Esophagus (tissue), 2 donors: ENCODE results near the gene ATP5MC2. TPM values are rescaled to one million over a fixed set of nuclear protein-coding genes. Genes with fewer than 3 reads are reported as not detected.
"Not testable (repeated sequence)": the region's sequence is repeated elsewhere in the genome, so short reads cannot be mapped to it uniquely, and the experiment has no call there.

ENCODE experiments used
- H3K27ac ChIP-seq, 2 donors: one replicate each; pipeline ENCODE4 v1.5.1; 2013; ENCODE audit warnings: low read depth in 2 of 2, mild to moderate bottlenecking in 2 of 2, inconsistent platforms in 1 of 2, low read length in 1 of 2, moderate library complexity in 1 of 2
- H3K27me3 ChIP-seq, 2 donors: one replicate each; pipeline ENCODE4 v1.6.1; 2013; ENCODE audit warnings: low read length in 2 of 2, control low read depth in 1 of 2, mild to moderate bottlenecking in 1 of 2; ENCODE audit not compliant: insufficient read depth in 2 of 2, control insufficient read depth in 1 of 2
- H3K36me3 ChIP-seq, 2 donors: one replicate each; pipeline ENCODE4 v1.6.1; 2013; ENCODE audit warnings: low read length in 1 of 2; ENCODE audit not compliant: control insufficient read depth in 2 of 2, insufficient read depth in 2 of 2
- H3K4me1 ChIP-seq, 2 donors: one replicate each; pipeline ENCODE4 v1.6.1; 2013; ENCODE audit warnings: low read length in 1 of 2; ENCODE audit not compliant: control insufficient read depth in 2 of 2, insufficient read depth in 2 of 2
- H3K4me3 ChIP-seq, 2 donors: one replicate each; pipeline ENCODE4 v1.5.1; 2013; ENCODE audit warnings: low read length in 2 of 2, mild to moderate bottlenecking in 2 of 2, low read depth in 1 of 2, moderate library complexity in 1 of 2
- H3K9me3 ChIP-seq, 2 donors: one replicate each; pipeline ENCODE4 v1.6.1; 2013; ENCODE audit warnings: mild to moderate bottlenecking in 2 of 2, low read depth in 1 of 2, low read length in 1 of 2, moderate library complexity in 1 of 2; ENCODE audit not compliant: control insufficient read depth in 2 of 2, insufficient read depth in 1 of 2
- WGBS, 2 donors: extraction: QIAGEN DNeasy Blood & Tissue Kit; methylation state at CpG; one replicate each; pipeline ENCODE4 v1.1.7; 2013; 5-methylcytosine and 5-hydroxymethylcytosine counted together
- polyA plus RNA-seq, 2 donors: library from polyadenylated mRNA; stranded (reverse); fragments of 200-250 nt; gene quantifications; one replicate each; pipeline ENCODE4 v1.2.3, GENCODE V29; 2013
- donor health status: healthy with polysubstance abuse.
- donor health status: Bipolar disorder and iron deficiency.

Gene ATP5MC2
- polyA plus RNA-seq, 2 donors: 334 to 466 TPM

DNA sequence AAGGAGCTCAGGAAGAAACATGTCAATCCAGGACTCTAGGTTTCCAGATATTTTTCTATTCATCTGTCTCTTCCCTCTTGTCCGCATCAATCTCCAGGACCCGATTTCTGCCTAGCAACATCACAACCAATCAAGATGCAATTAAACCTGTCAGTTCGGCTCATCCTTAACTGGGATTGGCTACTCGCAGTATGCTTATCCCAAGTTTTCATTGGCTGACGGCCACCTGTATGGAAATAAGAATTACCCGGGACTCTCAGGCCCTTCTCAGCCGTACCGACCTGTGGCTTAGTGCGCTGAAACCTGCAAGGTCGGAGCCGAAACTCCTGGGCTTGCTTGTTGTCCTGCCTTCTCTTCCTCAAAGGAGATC, 20.4 kb upstream of the ATP5MC2 start:
- H3K4me1 ChIP-seq: peaks cover 4 to 5% of the 10 kb centered on the region in 2 donors
- WGBS, 2 donors: 5 to 6% methylated on average over 11 of the region's 11 CpGs
- H3K27me3 ChIP-seq: peaks cover 0 to 3% of the 10 kb centered on the region in 2 donors
- H3K36me3 ChIP-seq: no peaks in the 10 kb centered on the region
- no peaks in the 10 kb centered on the region for H3K9me3 ChIP-seq
- H3K27ac ChIP-seq: no peak overlapping the region
- H3K4me3 ChIP-seq: peak overlapping the region; percentile 22 to 38

DNA sequence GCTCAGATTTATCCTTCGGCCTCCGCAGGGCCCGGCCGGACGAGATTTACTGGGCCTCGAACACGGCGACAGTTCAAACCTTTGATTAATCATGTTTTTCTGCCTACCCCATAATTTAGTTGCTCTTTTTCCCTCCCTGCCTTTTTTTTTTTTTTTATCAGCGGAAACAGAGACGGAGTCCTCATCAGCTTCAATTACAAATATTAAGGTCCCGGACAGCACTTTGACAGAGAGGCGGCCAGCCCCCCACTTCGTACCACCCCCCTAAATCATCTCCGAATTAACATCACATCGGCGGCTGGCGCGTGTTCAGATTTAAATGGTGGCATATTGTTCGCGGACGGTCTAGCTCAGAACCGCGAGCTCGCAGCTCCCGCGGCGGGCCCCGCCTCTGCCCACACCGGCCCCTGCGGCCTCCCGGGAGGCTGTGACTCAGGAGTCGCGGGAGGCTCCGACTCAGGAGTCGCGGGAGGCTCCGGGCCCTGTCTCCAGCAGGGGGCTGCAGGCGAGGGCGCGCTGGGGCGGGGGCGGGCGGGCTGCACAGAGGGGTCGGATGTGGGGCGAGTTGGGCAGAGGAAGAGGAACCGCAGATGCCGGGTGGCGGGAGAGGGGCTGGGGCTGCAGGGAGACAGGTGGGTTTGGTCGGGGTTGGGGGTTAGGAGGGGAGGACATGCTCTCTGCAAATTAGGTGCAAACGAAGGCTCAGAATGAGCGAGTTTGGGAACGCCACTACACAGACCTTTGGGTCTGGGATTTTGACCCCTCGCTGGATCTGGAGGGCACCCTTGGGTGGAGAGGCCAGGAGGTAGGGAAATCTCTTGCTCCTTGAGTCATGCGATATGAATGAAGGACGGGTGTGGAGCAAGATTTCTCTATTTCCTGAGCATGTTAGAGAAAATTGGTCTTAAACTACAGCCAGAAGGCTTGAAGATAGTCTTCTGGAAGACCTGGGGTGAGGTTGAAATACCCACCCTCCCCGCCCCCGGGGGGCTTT, 19.6 kb upstream of the ATP5MC2 start:
- Histone ChIP-seq H3K4me1 (peaks cover 4 to 5% of the 10 kb centered on the region in 2 donors), H3K9me3 (no peaks in the 10 kb centered on the region), H3K27ac (no peak overlapping the region), H3K4me3 (peak overlapping the region in 1 of 2 donors; percentile 40), H3K36me3 (no peaks in the 10 kb centered on the region), H3K27me3 (peaks cover 0 to 3% of the 10 kb centered on the region in 2 donors)
- 7 to 10% methylated on average over 57 of the region's 57 CpGs for WGBS, 2 donors

DNA sequence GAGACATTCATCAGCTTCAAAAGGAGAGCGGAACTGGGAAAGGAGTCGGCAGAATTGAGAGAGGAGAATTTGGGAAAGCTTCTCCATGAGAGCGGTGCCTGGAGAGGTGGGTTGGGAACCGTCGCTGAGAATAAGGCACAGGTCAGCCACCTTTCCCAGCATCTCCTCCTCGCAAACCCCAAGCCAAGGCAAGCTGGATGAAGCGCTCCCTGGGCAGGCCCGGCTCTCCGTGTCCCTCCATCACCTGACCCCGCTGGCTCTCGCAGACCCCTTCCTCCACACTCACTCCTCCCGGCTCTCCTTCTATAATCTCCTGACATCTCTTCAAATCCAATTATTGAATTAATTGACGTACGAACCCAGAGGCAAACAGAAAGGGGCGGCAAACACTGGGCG, 18.9 kb upstream of the ATP5MC2 start:
- Histone ChIP-seq H3K9me3 (no peaks in the 10 kb centered on the region), H3K27ac (no peak overlapping the region), H3K27me3 (peaks cover 0 to 3% of the 10 kb centered on the region in 2 donors), H3K4me3 (no peak overlapping the region), H3K36me3 (no peaks in the 10 kb centered on the region), H3K4me1 (peaks cover 4 to 5% of the 10 kb centered on the region in 2 donors)
- WGBS, 2 donors: 56 to 59% methylated on average over 16 of the region's 16 CpGs

DNA sequence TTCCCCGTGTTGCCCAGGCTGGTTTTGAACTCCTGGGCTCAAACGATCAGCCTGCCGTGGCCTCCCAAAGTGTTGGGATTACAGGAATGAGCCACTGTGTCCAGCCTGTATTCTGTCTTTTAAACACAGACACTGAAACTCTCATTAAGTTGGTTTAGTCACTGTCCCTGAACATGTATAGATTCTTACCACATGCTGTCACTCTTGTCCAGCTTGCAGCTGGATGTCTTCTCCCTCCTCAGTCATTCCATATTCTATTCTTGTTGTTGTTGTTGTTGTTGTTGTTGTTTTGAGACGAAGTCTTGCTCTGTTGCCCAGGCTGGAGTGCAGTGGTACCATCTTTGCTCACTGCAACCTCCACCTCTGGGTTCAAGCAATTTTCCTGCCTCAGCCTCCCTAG, 12.3 kb upstream of the ATP5MC2 start:
- Histone ChIP-seq H3K27me3 (no peaks in the 10 kb centered on the region), H3K9me3 (no peaks in the 10 kb centered on the region), H3K4me3 (no peak overlapping the region), H3K36me3 (no peaks in the 10 kb centered on the region), H3K27ac (no peak overlapping the region), H3K4me1 (no peaks in the 10 kb centered on the region)
- 81 to 84% methylated on average over 4 of the region's 4 CpGs for WGBS, 2 donors

DNA sequence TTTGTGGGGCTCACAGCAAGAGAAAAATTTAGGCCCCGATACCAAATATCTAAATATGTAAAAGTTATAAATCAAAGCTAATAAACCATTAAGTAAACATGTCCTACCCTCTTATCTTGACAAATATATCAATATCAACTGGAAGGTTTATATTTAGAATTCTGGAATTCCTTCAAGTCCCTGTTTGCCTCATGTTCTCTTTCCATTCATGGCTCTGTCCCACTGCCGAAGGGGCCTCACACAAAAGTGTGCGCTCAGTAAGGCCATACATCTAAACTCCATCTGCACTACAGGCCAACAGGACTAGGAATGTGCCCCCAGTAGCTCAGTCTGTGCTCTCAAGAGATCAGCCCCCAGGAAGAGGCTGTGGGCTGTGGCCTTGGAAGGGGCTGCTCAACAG, 10.6 kb upstream of the ATP5MC2 start:
- 60 to 84% methylated on average over 3 of the region's 3 CpGs for WGBS, 2 donors
- no peak overlapping the region for H3K27ac ChIP-seq
- no peaks in the 10 kb centered on the region for H3K27me3 ChIP-seq
- no peaks in the 10 kb centered on the region for H3K36me3 ChIP-seq
- no peaks in the 10 kb centered on the region for H3K9me3 ChIP-seq
- no peaks in the 10 kb centered on the region for H3K4me1 ChIP-seq
- H3K4me3 ChIP-seq: no peak overlapping the region

DNA sequence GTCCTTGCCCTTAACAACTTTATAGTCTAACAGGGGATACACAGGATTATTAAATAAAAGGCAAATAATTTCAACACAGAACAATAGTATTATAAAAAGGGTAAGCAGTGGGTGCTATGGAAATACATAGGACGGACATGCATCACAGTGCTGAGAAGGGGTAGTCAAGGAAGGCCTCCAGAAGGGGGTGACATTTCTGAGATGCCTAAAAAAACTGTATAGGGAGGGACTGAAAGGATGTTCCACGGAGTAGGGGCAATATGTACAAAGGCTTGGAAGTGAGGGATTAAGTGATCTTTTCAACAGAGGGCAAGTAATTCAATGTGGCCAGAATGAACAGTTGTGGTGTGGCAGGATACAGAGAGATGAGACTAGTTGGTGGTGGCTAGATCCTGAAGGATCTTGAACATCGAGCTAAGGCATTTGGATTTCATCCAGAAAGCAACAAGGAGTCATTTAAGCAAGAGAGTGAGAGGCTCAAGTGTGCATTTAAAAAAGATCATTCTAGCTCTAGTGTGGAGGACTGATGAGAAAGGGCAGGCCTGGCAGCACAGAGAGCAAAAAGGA, 8.9 kb upstream of the ATP5MC2 start:
- Histone ChIP-seq H3K36me3 (no peaks in the 10 kb centered on the region), H3K27me3 (no peaks in the 10 kb centered on the region), H3K9me3 (no peaks in the 10 kb centered on the region), H3K4me1 (no peaks in the 10 kb centered on the region), H3K4me3 (no peak overlapping the region), H3K27ac (no peak overlapping the region)
- 75 to 82% methylated on average over 3 of the region's 3 CpGs for WGBS, 2 donors

DNA sequence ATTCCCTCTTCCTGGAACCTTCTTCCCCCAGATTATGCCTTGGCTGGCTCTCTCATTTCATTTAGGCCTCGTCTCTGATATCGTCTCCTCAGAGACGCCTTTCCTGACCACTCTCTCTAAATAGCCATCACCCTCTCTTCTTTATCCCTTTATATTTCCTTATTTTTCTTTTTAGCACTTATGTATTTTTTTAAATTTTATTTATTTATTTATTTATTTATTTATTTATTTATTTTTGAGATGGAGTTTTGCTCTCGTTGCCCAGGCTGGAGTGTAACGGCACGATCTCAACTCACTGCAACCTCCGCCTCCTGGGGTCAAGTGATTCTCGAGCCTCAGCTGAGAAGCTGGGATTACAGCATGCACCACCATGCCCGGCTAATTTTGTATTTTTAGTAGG, 8.1 kb upstream of the ATP5MC2 start:
- no peaks in the 10 kb centered on the region for H3K4me1 ChIP-seq
- no peaks in the 10 kb centered on the region for H3K9me3 ChIP-seq
- 92 to 95% methylated on average over 9 of the region's 9 CpGs for WGBS, 2 donors
- H3K4me3 ChIP-seq: no peak overlapping the region
- H3K27me3 ChIP-seq: no peaks in the 10 kb centered on the region
- no peak overlapping the region for H3K27ac ChIP-seq
- no peaks in the 10 kb centered on the region for H3K36me3 ChIP-seq

DNA sequence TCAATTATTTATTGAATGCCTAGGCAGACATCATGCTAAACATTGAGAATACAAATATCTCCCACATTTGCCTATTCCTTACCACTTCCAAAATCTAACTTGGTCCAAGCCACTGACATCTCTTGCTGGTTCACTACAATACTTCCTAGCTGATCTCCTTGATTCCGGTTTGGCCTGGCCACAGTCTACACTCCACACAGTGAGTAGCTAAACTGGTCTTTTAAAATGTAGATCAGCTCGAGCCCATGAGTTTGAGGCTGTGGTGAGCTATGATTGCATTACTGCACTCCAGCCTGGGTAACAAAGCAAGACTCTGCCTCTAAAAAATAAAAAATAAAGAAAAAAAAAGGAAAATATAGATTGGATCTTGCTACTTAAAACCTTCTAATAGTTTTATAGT, 7.6 kb upstream of the ATP5MC2 start:
- 92 to 93% methylated on average over 2 of the region's 2 CpGs for WGBS, 2 donors
- Histone ChIP-seq H3K36me3 (no peaks in the 10 kb centered on the region), H3K9me3 (no peaks in the 10 kb centered on the region), H3K27ac (no peak overlapping the region), H3K4me1 (no peaks in the 10 kb centered on the region), H3K27me3 (no peaks in the 10 kb centered on the region), H3K4me3 (no peak overlapping the region)

DNA sequence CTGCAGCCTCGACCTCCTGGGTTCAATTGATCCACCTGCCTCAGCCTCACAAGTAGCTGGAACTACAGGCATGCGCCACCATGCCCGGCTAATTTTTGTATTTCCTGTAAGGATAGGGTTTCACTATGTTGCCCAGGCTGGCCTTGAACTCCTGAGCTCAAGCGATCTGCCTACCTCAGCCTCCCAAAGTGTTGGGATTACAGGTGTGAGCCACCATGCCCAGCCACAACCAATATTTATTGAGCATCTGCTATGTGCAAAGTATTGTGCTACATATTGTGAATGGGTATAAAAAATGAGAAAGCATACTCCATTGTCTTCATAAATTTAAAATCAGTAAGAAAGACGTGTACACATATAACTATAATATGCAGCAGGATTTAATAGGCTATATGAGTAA, 4.2 kb upstream of the ATP5MC2 start:
- not testable (repeated sequence) for H3K9me3 ChIP-seq, H3K27ac ChIP-seq, H3K4me3 ChIP-seq, H3K27me3 ChIP-seq, H3K36me3 ChIP-seq, H3K4me1 ChIP-seq
- WGBS, 2 donors: 91 to 94% methylated on average over 5 of the region's 5 CpGs

DNA sequence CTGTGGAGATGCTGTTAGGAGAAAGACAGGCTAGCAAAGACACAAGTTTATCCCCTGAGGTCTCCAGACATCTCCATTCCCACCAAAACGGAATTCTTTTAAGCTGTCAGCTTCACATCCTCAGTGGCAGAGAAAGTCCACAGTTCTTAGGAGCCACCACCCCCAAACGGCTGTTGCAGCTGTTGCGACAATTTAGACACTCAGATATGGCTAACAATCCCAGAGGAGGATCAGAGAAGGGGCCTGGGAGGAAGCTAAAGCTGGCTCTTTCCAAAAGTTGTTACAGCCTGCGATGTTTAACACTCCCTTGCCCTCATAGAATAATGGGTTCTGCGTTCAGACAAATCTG, 1.9 kb upstream of the ATP5MC2 start:
- H3K27ac ChIP-seq: peak overlapping the region; percentile 84 to 92
- H3K36me3 ChIP-seq: no peaks in the 10 kb centered on the region
- H3K27me3 ChIP-seq: no peaks in the 10 kb centered on the region
- no peaks in the 10 kb centered on the region for H3K9me3 ChIP-seq
- peak overlapping the region in 1 of 2 donors; percentile 61 for H3K4me3 ChIP-seq
- peaks cover 2 to 5% of the 10 kb centered on the region in 2 donors for H3K4me1 ChIP-seq
- WGBS, 2 donors: 63 to 71% methylated on average over 5 of the region's 5 CpGs
